ENCODE results near the gene MKRN2OS. TPM values are rescaled to one million over a fixed set of nuclear protein-coding genes. Genes with fewer than 3 reads are reported as not detected.

The MKRN2OS gene
- total and polyA plus RNA-seq, 4 donors = 0.06 to 0.42 (median 0.17) TPM

- Histone ChIP-seq H3K9ac (ENCODE audit: low read depth in 1 of 2, low read length in 2 of 2) (no peak overlapping the region), H3K4me3 (ENCODE audit: low read depth in 1 of 3, low read length in 3 of 3) (no peak overlapping the region), H3K9me3 (ENCODE audit: control insufficient read depth in 4 of 4, low read length in 3 of 4) (no peaks in the 10 kb centered on the region), H3K27me3 (ENCODE audit: control insufficient read depth in 4 of 4, insufficient read depth in 4 of 4, low read length in 3 of 4) (no peaks in the 10 kb centered on the region), H3K4me1 (ENCODE audit: control insufficient read depth in 4 of 4, insufficient read depth in 4 of 4, low read length in 3 of 4) (no peaks in the 10 kb centered on the region), H3K27ac (ENCODE audit: low read depth in 1 of 2, low read length in 2 of 2) (no peak overlapping the region), H3K36me3 (ENCODE audit: control insufficient read depth in 4 of 4, insufficient read depth in 3 of 4, low read depth in 1 of 4, low read length in 3 of 4) (peaks cover 12 to 64% (median 56%) of the 10 kb centered on the region in 4 donors)
- WGBS = 96% methylated on average over 11 of the region's 11 CpGs
- no peak for DNase-seq (ENCODE audit: low spot score)
- TF ChIP-seq JUND (IDR thresholded peaks at IDR 0.05) = no peak
- no peak for TF ChIP-seq HNF4G (IDR thresholded peaks at IDR 0.05)
- TF ChIP-seq TAF1 (conservative IDR thresholded peaks at IDR 0.05) = no peak
- no peak for TF ChIP-seq HNF4A (conservative IDR thresholded peaks at IDR 0.05)
- no peak for TF ChIP-seq ATF3 (IDR thresholded peaks at IDR 0.05)
- TF ChIP-seq NR2F2 (IDR thresholded peaks at IDR 0.05) = no peak
- TF ChIP-seq RXRA (IDR thresholded peaks at IDR 0.05) = no peak
- TF ChIP-seq CTCF (IDR thresholded peaks at IDR 0.05; ENCODE audit: low read depth, low read length, missing input control) = no peak
- TF ChIP-seq ZBTB33 (IDR thresholded peaks at IDR 0.05) = no peak
- TF ChIP-seq YY1 (IDR thresholded peaks at IDR 0.05) = no peak
- TF ChIP-seq GABPA (IDR thresholded peaks at IDR 0.05 in 1 of 2, conservative IDR thresholded peaks at IDR 0.05 in 1 of 2) = no peak
- no peak for TF ChIP-seq REST (IDR thresholded peaks at IDR 0.05)
- TF ChIP-seq, protein P1, sequence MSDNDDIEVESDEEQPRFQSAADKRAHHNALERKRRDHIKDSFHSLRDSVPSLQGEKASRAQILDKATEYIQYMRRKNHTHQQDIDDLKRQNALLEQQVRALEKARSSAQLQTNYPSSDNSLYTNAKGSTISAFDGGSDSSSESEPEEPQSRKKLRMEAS (IDR thresholded peaks at IDR 0.05) = no peak
Measured at GRCh38 chr3:12571986-12572385, 26.7 kb upstream of the MKRN2OS start.

DNA sequence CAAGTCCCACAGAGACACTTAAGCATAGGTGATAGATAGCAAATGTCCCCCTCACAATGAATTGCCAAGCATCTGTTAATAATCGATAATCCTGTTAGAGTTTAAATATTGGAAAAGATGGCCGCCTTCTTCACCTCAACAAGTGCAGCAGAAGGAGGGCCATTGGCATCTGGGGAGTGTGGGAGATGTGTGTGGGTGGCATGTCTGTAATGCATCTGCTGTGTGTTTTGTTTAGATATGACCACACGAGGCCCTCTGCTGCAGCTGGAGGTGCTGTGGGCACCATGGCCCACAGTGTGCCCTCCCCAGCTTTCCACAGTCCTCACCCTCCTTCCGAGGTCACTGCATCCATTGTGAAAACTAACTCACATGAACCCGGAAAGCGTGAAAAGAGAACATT is 24.5 kb upstream of the MKRN2OS start:
- no peaks in the 10 kb centered on the region for H3K27me3 ChIP-seq (ENCODE audit: control insufficient read depth in 4 of 4, insufficient read depth in 4 of 4, low read length in 3 of 4)
- H3K4me3 ChIP-seq (ENCODE audit: low read depth in 1 of 3, low read length in 3 of 3) = no peak overlapping the region
- H3K9ac ChIP-seq (ENCODE audit: low read depth in 1 of 2, low read length in 2 of 2) = no peak overlapping the region
- no peak for DNase-seq (ENCODE audit: low spot score)
- H3K36me3 ChIP-seq (ENCODE audit: control insufficient read depth in 4 of 4, insufficient read depth in 3 of 4, low read depth in 1 of 4, low read length in 3 of 4) = peaks cover 8 to 43% (median 42%) of the 10 kb centered on the region in 4 donors
- 94% methylated on average over 6 of the region's 6 CpGs for WGBS
- H3K9me3 ChIP-seq (ENCODE audit: control insufficient read depth in 4 of 4, low read length in 3 of 4) = no peaks in the 10 kb centered on the region
- no peak for TF ChIP-seq REST (IDR thresholded peaks at IDR 0.05)
- TF ChIP-seq NR2F2 (IDR thresholded peaks at IDR 0.05) = no peak
- no peak for TF ChIP-seq FOXA1 (IDR thresholded peaks at IDR 0.05)
- TF ChIP-seq EGR1 (IDR thresholded peaks at IDR 0.05; ENCODE audit: low read depth in 2 of 2) = no peak
- TF ChIP-seq YY1 (IDR thresholded peaks at IDR 0.05) = no peak
- TF ChIP-seq RXRA (IDR thresholded peaks at IDR 0.05) = no peak
- no peak overlapping the region for H3K27ac ChIP-seq (ENCODE audit: low read depth in 1 of 2, low read length in 2 of 2)
- H3K4me1 ChIP-seq (ENCODE audit: control insufficient read depth in 4 of 4, insufficient read depth in 4 of 4, low read length in 3 of 4) = no peaks in the 10 kb centered on the region

All from liver (tissue), 9 donors.